NCI-H510A treated with DMSO at 0.1 percent for 48 hours (cell line): ENCODE measurements around the gene HPCA.

Source experiments
- DNase-seq: peaks from one replicate; lab custom pipeline; 2025; lab: John Stamatoyannopoulos, UW

HPCA gene

DNA sequence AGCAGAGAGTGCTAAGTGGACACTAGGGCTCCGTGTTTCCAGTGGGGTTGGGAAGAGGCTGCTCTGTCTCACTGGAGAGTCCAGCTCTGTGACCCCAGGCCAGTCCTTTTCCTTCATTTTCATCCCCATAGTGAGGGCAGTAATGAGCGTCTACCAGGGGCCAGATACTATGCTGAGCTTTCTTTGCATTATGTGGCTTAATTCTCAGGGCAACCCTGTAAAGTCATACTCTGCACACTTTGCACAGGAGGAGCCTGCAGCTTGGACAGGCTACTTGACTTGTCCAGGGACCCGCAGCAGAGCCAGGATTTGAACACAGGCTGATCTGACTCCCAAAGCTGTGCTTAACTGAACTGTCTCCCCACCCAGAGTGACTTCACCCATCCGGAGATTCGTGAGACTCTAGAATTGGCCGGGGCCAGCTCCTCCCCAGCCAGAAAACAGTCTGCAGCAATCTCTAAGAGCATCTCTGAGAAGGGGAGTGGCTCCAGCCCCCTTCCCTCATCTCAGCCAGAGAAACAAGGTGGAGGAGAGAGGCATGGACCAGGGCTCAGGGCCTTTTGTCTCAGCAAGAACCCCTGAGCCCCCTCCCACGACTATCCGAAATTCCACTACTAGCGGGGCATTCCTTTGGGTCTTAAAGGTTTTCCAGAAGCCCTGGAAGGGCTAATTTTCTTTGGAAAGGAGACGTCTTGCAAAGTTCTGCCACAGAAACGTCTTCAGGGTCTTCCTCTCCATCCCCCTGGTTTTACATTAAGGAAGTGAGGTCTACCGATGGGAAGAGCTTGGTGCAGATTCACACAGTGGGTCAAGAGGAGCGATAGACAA is 14.7 kb upstream of the HPCA start:
- DNase-seq, result no peak

DNA sequence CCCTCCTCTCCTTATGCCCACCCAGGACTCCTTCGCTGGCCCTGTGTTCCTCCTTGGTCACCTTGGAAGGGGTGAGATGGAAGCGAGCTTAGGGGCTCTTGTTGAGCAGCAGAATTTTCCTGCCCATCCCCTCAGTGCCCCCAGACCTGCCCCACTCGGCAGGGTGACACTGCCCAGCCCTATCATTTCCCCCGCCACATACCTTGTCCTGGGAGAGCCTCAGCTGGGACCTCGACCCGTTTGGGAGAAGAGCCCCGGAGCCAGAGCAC is 14.2 kb upstream of the HPCA start:
- DNase-seq, result no peak

DNA sequence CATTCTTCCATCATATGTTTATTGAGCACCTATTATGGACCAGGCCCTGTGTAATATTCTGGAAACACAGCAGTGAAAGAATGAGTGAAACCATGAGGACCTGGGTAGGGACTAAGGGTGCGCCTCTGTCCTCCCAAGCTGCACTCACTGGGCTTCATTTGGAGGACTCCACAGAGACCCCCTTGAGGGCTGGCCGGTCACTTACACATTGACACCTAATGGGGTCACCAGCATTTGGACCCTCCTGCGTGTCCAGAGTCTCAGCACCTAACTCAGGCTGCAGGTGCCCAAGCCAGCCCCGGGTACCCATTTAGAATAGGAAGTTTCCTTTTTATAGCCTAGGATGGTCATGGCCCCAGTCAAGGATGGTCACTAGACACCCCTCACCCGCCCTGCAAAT is 12.8 kb upstream of the HPCA start:
- DNase-seq, result no peak

DNA sequence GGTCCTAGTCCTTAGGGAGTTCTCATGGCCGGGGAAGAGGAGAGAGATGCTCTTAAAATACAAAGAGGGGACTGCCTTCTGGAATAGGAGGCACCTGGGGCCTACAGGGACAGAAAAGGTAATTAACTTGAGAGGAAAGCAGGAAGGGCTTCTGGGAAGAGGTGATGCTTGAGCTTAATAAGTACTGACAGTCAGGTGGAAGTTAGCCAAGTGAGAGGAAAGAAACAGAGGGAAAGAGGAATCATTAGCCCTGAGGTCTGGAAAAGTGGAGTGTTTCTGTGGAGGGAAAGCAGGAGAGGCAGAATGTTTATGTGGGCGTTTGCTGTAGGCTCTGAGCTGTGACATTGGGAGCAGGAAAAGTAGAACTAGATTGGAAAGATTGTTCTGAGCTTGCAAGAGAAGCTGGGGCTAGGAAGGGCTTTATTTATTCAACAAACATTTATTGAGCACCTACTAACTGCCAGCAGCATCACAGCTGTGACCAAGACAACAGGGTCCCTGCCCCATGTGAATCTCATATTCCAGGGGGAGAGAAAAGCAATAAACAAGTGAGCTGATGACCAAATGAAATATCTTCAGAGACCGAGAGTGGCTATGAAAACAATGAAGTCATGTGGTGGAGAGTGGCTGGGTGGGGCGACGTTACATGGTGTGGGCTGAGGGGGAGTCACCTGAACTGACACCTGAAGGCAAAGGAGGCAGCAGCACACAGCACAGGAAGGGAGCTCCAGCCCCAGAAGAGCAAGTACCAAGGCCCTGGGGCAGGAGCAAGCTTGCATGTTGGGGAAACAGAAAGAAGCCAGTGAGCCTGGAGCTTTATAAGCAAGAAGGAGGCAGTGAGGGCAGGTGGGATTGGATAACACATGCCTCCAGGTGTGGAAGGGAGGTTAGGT is 11.2 kb upstream of the HPCA start:
- DNase-seq, result no peak

DNA sequence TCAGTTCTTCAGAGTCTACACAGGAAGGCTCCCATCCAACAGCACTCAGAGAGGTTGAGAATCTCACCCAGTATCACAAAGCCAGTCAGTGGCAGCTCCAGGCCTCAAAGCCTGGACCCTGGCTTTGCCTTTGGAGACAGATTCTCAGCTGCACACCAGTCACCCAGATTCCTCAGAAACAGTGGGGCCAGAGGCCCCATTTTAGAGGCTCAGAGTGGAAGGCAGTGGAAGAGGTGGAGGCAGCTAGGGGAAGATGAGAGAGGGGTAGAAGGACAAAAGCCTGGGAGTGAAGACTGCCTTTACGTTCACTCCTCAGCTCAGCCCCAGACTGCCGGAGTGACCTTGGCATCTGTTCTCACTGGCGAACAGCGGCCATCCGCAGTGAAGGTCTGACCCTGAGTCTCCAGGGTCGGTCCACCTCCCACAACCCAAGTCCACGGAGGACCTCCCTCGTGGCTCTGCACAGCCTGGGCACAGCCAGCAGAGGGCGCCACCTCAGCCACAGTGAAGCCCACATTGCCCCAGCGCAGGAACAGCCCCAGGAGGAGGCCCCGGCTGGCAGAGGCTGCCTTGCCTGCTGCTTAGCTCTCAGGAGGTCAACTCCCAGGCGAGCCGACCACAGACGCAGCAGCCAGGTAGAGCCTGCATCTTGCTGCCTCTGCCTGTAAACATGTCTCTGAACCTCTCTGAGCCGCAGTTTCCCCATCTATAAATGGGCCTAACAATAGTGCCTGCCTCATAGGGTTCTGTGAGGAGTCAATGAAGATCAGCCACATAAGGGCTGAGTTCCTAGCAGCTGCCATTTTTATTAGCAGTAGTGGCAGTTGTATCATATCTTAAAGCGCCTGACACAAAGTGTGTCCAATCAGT is 9.7 kb upstream of the HPCA start:
- DNase-seq, result no peak

DNA sequence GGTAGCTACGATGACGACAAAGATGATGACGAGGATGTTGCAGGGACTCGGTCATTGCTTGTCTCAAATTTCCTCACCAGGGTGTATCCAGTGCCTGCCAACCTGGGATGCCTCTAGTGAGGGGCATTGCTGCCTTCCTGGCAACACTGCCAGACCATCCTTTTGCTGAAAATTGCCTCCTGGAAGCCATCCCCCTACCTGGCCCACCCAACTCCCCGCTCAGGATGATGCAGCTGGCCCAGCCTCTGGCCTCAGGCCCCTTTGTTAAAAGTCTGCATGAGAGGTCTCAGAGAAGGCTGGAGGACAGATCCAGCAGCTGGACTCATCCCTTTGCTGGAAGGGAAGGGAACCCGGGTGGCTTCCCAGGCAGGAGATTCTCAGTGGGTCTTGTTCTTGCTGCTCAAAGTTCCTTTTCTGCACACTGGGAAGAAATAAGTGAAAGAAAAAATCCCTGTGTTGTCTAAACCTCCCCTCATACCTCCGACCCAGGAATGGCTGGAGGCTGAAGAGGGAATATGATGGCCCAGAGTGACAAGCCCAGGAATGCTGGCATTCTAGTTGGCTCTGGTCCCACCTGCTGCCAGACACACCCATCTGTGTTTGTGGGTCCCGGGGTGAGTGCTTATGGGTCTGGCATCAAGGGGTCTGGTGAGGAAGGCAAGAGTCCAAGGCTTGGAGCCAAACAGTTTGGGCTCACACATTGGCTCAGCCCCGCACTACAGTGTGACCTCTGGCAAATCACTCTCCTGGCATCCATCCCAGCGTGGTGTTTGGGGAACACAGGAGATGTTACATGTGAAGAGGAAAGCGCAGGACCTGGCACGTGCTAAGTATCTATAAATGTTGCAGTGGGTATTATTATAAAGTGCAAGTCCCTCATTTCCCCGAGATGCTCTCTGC is 8.8 kb upstream of the HPCA start:
- DNase-seq, result no peak

DNA sequence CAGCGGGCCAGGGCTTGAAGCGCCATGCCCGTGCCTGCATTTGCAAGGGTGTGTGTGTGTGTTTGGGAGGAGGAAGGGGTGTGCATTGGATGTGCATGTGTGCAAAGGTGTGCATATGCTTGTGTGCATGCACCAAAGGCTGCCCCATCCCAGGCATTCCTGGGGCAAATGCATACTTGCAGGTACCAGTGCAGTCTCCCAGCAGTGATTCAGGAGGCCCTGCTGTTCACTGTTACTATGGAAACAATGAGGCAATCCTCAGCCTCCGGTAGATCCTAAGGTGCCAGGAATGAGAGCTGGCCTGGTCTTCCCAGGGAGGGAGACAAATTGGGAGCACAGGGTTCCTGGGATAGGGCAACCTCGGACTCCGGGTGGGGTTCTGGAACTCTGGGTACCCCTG is 8.1 kb upstream of the HPCA start:
- no peak for DNase-seq

DNA sequence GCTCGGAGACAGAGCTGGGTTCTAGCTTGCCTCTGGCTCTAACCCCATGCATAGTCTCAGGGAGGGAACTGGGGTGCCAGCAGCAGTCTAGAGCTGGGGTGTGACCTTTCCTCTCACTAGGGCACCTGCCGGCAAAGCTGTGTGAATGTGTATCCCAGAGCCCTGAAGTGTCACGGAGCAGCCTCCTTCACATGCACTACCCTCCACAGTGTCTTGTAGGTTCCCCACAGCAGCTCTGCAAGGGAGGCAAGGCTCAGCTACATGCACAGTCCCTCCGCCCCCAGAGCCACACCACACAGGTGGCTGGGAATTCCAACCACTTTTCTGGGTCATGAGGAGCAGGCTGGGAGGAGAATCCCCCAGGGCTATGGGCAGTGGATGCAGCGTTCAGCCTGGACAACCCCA is 7.7 kb upstream of the HPCA start:
- DNase-seq, result no peak

DNA sequence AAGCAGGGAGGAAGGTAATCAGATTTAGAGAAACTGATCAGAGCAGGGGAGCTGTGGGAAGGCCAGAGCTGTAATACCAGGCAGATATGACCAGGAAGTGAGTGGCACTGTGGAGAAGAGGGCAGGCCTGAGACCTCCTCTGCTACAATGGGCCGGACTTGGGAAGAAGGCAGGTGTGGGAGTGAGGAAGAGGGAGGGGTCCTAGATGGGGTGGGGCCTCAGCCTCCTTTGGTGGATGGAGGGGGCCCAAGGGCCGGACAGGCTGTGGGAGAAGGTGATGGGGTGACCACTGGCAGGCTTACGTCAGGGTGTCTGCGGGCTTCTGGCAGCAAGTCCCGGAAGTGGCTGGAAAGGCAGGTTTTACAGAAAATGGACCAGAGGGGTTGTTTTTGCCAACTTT is 5.0 kb upstream of the HPCA start:
- DNase-seq, result no peak

DNA sequence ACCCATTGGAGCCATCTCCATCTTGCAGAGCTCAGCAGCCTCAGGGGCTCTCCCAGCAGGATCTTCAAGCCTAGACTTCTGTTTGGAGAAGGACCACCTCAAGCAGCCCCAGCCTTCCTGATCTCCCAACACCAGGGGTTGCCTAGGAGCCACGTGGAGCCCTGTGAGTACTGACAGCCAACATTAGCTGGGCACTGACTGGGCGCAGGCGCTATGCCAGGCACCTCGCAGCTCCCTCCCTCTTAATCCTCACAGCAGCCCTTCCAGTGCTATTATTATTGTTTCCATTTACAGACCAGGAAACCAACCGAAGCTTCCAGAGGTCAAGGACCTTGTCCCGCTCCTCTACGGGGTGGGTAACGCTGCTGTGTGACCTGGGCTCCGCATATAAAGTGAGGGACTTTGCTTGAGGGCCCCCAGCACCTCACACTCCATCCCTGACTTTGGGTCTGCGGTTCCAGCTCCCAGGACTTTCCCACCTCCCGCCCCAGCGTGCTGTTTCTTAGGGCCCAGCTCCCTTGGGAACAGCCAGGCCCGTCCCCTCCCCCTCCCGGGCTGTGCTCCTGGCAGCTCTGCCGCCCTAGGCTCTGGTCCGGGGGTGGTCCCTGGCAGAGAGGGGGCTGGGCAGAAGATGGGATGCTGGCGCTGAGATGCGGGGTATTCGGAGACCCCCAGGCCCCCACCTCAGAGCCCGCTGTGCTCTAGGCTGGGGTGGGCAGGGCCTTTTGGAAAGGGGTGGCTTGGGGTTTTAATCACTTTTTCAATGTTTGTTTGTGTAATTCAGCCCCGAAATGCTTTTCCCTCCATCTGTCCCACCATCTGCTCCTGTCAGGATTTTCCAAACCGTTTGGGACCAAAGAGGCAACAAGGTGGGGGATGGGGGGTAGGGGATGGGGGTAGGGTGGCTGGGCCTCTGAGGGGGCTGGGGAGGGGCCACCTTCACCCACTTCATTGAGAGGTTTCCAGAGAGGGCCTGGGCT is 4.1 kb upstream of the HPCA start:
- no peak for DNase-seq

DNA sequence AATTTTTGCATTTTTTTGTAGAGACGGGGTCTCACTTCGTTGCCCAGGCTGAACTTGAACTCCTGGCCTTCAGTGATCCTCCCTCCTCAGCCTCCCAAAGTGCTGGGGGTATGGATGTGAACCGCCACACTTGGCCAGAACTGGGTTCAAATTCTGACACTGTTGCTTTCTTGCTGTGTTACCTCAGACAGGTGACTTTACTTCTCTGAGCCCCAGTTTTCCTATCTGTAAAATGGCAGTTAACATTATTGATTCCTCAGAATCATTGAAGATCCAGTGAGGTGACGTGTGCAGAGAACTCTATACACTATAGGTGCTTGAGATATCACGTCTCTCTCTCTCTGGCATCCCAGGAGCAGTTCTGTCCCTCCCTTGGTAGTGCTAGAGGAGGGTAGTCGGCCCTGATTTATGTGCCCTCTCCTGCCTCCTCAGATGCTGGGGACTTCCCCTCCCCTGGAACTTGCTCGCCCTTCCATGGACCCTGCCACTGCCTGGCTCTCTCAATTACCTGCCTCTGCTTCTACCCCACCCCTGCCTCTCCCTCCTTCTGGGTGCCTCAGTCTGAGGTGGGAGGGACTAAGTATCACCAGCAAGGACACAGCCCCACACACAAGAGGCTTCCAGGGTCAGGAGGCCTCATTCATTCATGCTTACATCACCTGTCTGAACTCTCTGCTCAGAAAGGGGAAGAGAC is 2.8 kb upstream of the HPCA start:
- DNase-seq, result no peak

DNA sequence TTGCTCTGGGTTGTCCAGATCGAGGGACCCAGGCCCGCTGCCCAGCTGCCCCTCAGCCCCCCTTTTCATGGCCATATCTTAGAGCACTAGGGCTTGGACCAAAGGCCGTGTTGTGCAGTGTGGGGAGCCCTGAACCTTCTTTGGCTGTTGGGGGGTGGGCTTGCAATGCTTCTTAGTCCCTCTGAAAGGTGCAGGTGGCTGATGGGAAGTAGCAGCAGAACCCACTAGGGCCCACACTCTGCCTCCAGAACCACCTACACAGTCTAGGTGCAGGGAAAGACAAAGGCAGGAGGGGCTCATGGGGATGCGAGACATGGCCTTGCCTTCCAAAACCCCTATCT is 2.3 kb upstream of the HPCA start:
- no peak for DNase-seq

DNA sequence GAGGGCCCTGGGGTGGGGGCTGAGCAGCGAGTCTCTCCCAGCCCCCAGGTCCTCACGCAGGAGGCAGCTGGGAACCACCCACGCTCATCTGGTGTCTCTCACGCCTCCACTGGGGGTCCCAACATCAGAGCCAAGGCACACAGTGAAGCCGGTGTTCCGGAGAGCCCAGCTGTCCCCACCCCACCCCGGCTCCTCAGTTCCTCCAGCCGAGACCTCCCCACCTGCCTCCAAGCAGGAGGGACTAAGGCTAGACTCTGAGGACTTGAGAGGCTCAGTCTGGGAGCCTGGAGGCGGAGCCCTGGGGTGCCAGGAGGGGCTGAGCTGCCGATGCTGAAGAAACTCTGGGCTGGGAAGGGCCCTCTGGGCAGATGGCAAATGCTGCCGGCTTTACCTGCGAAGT is 1.6 kb upstream of the HPCA start:
- no peak for DNase-seq

DNA sequence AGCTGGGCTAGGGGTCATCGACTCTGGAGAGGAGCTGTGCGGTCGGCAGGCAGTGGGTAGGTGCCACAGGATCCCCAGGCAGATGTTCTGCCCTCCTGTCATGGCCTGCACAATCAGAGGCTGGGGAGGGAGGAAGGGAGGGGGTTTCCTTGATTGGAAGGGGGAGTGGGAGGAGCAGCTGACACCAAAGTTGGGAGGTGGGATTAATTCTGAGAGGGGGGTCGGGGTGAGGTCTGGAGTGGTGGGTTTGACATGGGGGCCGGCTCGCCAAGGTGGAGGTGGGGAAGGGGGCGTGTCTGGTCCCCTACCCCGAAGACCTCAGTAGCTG is 651 bp upstream of the HPCA start:
- no peak for DNase-seq

DNA sequence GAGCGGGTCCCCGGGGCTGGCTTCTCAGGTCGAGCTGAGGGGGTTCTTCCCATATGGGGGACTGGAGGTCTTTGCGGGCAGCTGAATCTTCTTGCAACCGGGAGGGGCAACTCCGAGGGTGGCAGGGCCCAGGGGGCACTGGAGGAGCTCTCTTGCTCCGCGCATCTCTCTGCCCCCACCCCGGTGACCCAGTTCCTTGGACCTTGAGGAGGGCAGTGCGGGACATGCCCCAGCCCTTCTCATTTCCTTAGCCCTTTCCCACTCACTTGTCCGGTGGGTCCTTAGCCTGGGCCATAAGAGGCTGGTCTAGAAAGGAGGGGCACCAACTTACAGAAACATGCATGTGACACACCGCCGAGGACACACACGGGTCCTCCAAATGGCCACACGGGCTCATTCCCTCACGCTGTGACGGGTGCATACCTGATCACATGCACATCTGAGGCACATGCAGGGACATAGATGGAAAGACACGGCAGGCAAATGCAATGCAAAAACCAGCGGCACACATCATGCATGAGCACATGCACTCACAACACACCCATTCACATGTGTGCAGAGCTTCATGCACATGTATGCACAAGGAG is 630 bp downstream of the HPCA start:
- DNase-seq, result no peak

DNA sequence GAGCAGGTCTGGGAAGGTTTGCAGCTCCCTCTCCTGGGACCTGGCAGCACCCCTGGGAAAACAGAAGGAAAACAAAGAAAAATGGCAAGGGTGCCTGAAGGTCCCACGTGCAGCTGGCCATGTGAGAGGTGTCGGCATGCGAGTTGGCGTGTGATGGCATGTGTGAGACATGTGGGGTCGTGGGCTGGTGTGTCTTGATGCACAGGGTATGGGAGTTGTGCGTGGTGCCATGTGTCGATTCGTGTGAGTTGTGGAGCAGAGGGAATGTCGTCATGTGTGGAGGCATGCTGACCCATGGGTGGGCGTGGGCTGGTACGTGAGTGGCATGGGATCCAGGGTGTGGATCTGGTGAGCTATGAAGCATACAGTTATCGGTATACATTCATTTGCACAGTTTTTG is 1.3 kb downstream of the HPCA start:
- DNase-seq, result no peak

DNA sequence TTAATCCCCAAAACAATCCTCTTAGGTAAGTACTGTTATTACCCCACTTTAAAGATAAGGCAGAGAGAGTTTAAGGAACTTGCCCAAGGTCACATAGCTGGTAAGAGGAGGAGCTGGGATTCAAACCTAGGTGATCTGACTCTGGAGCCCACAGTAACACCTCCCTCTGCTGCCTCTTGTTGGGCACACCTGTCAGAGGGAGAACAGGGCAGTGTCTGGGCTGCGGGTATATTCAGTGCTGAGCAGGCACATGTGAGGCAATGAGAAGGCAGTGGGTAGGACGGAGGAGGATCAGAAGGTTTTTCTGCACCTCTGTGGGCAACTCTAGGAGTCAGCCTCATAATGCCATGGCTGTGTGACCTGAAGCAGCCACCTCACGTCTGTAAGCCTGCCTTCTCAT is 1.8 kb downstream of the HPCA start:
- DNase-seq, result no peak

DNA sequence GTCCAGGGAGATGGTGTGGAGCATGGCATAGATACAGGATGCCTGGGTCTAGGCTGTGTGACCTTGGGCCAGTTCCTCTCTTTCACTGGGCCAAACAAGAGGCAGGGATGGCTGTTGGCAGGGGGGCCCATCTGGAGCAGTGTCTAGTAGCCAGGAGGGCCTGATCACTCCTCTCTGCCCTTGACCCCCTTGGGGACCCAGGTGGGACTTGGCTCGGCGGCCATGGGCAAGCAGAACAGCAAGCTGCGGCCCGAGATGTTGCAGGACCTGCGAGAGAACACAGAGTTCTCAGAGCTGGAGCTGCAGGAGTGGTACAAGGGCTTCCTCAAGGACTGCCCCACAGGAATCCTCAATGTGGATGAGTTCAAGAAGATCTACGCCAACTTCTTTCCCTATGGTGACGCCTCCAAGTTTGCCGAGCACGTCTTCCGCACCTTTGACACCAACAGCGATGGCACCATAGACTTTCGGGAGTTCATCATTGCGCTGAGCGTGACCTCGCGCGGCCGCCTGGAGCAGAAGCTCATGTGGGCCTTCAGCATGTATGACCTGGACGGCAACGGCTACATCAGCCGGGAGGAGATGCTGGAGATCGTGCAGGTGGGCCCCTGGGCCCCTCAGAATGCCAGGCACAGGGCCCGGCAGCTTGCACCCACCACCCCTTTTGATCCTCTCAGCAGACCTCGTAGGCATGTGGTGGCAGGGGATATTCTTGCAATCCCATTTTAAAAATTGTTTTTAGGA is 2.6 kb downstream of the HPCA start:
- no peak for DNase-seq

DNA sequence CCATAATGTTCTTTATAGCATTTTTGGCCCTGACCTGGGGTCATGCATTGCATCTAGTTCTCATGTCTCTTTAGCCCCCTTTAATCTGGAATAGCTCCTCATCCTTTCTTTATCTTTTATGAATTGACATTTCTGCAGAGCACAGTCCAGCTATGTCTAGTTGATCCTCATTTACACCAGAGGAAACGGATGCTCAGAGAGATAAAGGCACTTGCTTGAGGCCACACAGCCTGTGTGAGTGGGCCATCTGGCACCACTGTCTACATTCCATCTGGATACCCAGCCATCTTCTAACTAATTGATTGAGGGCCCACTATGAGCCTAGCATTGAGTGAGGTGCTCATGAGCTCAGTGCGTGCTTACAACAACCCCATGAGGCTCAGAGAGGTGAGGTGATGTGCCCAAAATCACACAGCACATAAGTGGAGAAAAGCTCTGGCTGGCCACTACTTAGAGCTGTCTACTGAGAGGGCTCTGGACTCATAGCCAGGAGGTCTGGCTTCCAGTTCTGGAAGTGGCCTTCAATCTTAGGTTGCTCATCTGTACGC is 3.5 kb downstream of the HPCA start:
- DNase-seq, result no peak
